CD4-positive, alpha-beta T cell treated with Interleukin-15 for 4 hours (primary cell): ENCODE measurements around the gene ALX4.

Experiments used
- DNase-seq: peaks from one replicate; pipeline ENCODE4 v3.0.0-alpha.2; 2020; ENCODE audit warnings: low spot score

Gene ALX4

DNA sequence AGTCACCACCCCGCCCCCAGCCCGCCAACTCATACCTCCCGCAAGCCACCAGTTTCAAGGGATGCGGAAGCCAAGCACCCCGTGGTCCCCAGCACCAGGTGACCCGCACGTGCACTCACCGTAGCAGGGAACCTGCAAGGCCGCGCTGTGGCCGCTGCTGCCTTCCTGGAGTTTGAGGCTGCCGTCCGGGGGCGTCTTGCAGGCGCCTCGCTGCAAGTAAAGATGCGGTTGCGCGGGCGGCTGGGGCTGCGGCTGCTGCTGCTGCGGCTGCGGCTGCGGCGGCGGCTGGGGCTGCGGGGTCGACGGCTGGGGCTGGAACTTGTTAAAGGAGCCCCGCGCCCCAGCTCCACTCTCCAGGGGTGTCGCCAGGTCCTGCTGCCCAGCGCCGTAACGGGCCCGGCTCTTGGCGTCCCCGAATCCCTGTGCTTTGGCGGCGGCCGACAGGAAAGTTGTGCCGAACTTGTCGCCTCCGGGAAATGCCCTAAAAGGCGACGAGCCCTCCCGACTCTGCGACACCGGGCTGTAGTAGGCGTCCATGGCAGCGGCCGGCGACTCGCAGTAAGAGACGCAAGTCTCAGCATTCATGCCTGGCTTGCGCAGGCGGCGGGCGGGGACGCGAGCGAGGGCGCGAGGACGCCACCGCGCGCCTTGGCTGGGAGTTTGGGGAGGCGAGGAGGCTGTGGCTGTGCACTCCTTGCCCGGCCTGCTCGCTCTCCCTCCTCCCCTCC lies at the start of gene ALX4:
Gene ALX4 (minus strand): TSS at position 662 of the 728 bp plus-strand sequence. CDS start 77 bp downstream, at position 585.
- no peak for DNase-seq

- DNase-seq = no peak
Measured at GRCh38 chr11:44359162-44359561, 49.2 kb upstream of the ALX4 start.

- DNase-seq = no peak
Measured at GRCh38 chr11:44358713-44359112, 48.8 kb upstream of the ALX4 start.

DNA sequence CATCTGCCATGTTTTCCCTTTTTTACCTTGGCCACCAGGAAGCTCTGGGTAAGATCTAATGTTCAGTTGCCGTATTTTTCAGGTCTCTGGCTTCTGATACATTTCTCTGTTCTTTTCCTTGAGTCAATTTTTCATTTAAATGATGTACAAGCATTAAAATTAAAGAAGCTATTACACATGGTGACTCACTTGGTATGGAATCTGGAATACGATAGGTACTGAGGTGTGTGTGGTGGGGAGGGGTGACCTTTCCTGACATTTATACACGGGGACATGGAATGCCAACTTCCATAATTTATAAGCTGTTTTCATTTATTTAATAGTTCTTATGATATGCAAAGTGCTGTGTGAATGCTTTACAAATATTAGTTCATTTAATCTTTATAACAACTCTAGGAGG lies 47.8 kb upstream of the ALX4 start:
- DNase-seq = no peak

DNA sequence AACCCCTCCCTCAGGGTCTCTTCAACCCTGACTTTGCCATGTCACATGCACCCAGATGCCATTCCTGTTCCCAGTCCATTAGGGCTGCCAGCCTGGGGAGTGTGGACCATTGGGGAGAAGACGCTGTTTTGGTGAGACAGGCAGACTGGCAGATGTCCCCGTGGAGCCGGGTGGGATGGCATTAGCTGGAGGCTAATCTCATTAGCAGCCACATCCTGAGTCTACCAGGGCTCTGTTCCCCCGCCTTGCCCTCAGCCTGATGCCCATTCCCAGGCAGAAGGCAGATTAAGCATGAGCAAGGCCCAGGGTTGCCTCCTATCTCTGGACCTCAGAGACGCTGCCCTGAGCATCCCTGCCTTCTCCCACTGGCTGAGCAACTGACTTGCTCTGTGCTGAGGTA lies 46.4 kb upstream of the ALX4 start:
- no peak for DNase-seq

DNA sequence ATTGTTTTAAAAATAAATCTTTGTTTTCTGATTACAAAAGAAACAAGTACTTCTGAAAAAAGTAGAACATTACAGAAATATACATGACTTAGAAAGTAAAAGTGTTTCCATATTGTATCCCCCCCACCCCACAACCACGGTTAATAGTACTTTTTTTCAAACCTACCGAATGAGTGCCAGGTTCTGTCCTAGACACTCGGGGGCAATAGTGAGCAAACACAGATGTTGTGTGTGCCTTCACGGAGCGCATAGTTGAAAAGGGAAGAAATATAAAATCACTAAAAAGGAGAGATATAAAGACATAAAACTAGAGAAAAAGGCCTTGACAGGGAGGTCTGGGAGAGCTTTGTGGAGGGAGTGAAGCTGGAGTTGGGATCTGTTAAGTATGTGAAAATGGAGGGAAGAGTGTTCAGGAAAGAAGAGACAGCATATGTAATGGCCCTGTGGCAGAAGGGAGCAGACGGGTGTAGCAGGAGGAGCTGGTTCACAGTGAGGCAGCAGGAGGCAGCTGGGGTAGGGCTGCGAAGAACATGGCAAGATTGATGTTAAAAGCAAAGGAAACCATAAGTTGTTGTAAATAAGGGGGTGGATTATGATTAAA lies 42.1 kb upstream of the ALX4 start:
- no peak for DNase-seq

DNA sequence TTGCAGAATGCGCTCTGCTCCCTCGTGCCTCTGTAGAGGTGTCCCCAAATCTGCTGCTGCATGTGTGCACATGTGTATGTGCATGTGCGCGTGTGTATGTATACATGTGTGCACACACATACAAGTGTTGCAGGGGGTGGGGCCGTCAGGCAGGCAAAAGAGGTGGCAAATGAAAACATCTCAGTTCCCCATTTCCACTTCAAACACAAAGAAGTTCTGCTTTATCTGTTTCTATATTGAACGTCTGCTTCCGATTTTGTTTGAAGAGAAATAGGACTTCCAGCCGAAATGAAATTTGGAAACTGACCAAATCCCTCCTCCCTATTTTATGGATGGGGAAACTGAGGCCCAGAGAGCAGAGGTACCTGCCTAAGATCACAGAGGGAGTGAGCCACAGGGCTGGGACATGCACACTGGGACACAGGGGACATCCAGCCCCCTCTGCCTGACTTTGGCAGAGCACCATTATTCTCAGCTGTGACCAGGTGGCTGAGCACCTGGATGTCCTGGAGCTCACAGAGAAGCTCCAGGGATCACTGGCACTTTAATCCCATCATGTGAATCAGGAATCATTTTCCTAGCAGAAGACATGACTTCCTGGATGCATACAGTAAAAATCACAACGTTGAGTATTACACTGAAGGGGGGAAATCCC lies 41.2 kb upstream of the ALX4 start:
- no peak for DNase-seq

GRCh38 chr11:44349328-44349727 lies 39.4 kb upstream of the ALX4 start:
- DNase-seq = no peak

- no peak for DNase-seq
Measured at GRCh38 chr11:44348721-44349120, 38.8 kb upstream of the ALX4 start.

GRCh38 chr11:44348114-44348513 lies 38.2 kb upstream of the ALX4 start:
- no peak for DNase-seq

GRCh38 chr11:44347538-44347937 lies 37.6 kb upstream of the ALX4 start:
- no peak for DNase-seq

DNA sequence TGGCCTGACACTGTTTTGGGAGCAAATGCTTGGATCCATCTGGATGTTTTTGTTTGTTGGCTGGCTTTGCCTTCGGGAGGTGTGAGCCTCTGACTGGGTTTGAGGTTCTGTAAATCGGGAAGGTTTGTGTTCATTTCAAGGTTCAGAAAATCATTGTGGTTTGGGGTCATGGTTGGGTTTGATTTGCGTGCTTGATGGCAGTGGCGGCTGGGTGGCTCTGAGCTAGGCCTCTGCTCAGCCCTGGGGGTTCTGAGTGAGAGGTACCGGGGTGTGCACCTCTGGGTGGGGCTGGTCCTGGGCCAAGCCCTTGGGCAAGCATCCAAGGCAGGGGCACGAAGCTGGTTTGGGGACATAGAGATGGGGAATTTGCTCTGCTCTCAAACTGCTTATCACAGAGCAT lies 37.0 kb upstream of the ALX4 start:
- no peak for DNase-seq

DNA sequence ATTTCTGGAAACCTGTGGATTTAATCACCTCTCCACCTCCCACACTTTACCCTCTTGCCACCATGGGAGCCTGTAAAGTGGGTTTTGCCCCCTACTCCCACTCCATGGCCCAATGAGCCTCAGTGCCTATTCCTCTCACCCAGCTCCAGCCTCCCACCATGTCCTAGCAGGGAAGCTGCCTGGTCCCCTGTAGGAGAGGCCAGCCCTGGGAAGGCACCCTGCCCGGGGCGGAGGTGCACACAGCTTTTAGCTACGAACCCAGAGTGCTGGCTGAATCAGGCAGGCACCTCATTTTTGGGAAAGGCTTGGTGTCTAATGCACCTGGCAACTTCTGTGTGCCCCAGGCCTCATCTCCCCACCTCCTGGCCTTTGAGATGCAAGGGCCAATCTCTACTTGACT lies 35.8 kb upstream of the ALX4 start:
- no peak for DNase-seq

- no peak for DNase-seq
Measured at GRCh38 chr11:44344921-44345320, 35.0 kb upstream of the ALX4 start.

DNA sequence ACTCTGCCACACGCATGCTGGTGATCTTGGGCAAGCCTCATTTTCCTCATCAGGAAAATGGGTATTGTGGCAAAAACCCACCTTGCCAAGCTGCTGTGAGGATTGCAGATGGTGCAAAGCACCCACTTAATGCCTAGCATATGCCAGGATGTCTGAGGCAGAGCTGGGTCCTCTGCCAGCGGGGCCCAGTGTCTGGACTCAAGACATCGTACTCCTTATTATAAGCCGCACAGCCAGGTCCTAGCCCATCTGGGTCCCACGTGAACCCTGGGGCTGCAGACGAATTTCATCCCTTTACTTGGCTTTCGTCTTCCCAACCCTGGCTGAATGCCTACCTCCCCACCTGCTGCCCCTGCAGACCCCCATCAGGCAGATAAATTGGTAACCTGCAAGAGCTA lies 34.5 kb upstream of the ALX4 start:
- no peak for DNase-seq

DNA sequence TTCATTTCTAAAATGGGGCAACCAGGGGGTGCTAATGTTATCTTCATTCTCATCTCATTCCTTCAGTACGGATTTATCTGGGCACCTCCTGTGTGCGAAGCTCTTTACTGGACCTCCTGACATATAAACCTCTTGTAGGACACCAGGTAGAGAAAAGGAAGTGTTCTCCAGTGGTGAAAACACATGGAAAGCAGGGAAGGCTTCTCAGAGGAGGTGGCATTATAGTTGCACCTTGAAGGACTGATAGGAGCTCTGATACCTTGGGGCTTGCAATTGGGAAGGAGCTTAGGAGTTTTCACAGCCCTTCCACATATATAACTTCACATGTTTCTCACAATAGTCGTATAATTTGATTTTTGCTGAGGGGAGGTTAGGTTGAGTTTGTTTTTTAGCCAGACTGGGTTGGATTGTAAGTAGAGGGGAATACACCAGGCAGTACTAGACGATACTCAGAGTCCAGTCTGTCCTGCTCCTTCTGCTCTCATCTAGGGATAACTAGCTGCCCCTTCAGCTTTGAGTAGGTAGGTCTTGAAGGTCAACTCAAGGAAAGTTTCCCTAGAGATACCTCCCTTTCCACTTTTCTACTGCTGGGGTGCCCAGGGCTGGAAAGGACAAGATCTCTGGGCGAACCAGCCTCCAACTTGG lies 34.0 kb upstream of the ALX4 start:
- no peak for DNase-seq

GRCh38 chr11:44342616-44343015 lies 32.7 kb upstream of the ALX4 start:
- no peak for DNase-seq

DNA sequence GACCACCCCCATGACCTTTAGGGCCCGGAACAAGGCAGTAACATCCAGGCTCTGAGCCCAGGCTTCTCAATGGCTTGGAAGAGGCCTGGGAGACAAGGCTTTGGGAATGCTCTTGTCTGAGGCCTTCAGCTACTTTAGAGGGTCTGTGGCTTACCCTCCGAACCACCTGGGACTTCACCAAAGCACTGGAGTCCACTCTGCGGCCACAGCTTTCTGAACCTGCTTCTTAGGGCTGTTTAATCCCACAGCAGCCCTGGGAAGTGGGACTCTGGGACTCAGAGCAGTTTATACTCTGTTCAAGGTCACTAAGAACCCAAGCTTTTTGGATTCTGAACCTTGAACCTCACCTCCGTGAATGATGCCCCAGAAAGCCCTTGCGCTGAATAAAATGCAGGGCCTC lies 30.7 kb upstream of the ALX4 start:
- no peak for DNase-seq

DNA sequence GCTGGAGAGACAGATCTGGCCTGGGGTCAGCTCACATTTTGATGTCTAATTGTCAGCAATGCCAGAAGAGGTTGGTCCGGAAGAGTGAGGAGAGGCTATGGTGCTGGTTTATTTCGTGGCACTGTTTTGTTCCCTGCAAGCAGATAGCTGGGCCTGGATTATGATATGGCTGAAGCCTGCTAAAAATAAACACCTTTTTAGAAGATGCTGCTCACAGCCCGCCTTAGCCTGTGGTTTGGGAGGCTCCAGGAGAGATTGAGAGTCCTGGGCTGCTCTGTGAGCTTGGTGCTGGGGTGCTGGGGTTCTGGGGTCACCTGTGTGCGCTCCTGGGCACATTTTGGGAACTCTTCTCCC lies 29.6 kb upstream of the ALX4 start:
- DNase-seq = no peak

GRCh38 chr11:44338698-44339529 lies 29.0 kb upstream of the ALX4 start:
- DNase-seq = no peak

DNA sequence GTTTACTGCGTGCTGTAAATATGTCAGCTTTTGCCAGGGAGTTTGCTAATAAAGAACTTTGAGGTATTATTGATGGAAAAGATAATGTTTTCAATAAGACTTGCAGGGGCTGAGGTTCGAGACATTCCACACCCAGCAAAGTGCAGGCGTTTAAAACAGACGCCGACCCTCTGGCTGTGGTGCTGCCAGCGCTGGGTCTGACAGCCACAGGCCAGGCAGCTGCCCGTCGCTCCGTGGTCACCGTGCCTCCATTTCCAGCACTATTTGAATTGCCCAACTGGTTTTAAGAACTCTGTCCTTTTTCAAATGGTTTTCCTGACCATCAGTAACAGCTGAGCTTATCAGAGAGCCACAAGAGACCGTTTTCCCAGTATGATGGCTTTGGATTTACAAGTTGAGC lies 28.1 kb upstream of the ALX4 start:
- no peak for DNase-seq

GRCh38 chr11:44335919-44336318 lies 26.0 kb upstream of the ALX4 start:
- no peak for DNase-seq
